Fibroblast of skin of right quadriceps (primary cell): ENCODE measurements around the gene CIBAR2.
A peak's percentile ranks its signal among the peaks of the same experiment; 100 is the strongest.
"Not testable (repeated sequence)": the region's sequence is repeated elsewhere in the genome, so short reads cannot be mapped to it uniquely, and the experiment has no call there.

Source experiments
- DNase-seq: peaks from one replicate; pipeline ENCODE4 v3.0.0-alpha.2; 2013

Gene CIBAR2

DNA sequence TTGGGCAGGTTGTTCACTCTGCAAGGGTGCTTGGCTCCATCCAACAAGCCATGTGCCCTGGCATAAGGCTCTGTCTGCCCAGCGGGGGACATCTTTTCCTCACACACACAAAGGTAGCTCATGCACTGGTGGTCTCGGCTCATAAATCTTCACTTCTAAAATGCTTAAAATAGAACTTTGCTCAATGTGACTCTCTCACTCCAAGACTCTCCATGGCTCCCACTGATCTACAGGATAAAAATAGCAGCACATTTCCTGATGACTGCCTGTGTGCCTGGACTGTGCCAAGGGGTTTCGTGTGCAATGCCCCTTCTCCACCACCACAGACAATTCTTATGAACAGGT lies 15.1 kb upstream of the CIBAR2 start:
- no peak for DNase-seq

GRCh38 chr16:85126705-85127378 lies 14.6 kb upstream of the CIBAR2 start:
- DNase-seq, result peak; percentile 88

DNA sequence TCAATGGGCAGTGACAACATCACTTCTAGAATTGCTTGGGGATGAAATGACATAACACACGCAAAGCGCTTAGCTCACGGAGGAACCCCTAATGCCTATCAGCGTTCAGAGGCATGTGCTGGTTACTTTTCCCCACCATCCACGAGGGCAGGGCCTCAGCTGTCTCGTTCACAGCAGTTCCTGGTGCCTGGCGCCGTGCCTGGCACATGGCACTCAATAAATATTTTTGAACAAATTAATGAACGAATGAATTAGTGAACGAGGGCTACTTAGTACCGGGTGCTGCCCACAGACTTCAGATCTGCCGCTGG lies 14.1 kb upstream of the CIBAR2 start:
- no peak for DNase-seq

GRCh38 chr16:85125570-85126393 lies 13.5 kb upstream of the CIBAR2 start:
- no peak for DNase-seq

GRCh38 chr16:85124636-85125346 lies 12.5 kb upstream of the CIBAR2 start:
- no peak for DNase-seq

DNA sequence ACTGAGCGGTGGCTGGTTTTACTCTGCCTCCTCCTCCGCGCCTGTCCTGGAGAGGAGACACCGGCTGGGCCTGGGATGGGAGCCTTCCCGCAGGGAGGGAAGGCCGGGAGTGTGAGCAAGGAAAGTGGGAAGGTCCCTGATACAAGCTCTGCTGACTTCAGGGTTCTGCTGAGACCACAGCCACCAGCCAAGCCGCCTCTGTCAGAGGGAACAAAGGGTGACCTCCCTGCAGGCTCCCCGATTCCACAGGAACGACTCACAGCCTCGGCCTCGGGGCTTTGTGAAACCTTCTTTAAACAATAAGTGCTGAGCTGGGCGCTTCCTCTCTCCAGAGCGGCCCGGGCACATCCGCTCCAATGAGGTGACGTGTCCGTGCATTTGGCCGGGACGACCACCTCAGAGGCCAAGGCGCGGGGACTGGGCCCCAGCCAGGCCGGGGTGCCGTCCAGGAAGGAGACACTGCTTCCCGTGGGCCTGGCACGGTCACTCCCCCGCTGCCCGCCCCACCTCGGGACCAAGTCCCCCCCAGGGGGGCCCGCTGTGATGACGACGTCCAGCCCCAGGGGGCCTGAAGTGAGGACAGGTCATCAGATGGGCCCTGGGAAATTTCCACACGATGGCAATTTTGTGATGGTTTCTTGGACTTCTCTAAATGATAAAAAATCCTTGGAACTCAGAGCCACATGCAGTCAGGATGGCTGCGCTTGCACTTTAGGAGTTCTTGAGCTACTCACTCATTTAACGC lies 11.8 kb upstream of the CIBAR2 start:
- peak; percentile 73 for DNase-seq

- not testable (repeated sequence) for DNase-seq
These were observed 11.2 kb upstream of the CIBAR2 start for GRCh38 chr16:85123441-85123840.

- DNase-seq, result no peak
These were observed 7.7 kb upstream of the CIBAR2 start for GRCh38 chr16:85120006-85120340.

GRCh38 chr16:85117418-85117817 lies 5.1 kb upstream of the CIBAR2 start:
- no peak for DNase-seq

- DNase-seq, result peak; percentile 73
These were observed 2.8 kb upstream of the CIBAR2 start for GRCh38 chr16:85114909-85115567.

DNA sequence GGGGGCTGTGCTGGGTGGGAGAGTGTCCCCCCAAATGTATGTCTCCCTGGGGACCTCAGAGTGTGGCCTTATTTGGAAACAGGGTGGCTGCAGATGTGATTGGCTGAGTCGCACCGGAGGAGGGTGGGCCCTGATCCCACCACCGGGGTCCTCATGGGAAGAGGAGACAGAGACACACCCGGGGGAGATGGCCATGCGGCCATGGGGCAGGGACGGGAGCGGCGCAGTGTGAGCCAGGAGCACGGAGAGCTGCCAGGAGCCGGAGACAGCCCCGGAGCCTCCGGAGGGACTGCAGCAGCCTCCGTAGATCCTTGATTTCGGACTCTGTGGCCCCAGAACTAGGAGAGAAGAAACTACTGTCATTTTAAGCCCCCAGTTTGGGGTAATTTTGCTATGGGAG lies 1.6 kb upstream of the CIBAR2 start:
- no peak for DNase-seq

- DNase-seq, result no peak
These were observed 979 bp upstream of the CIBAR2 start for GRCh38 chr16:85113168-85113733.

- DNase-seq, result no peak
These were observed 1.1 kb downstream of the CIBAR2 start for GRCh38 chr16:85111184-85111583.

- DNase-seq, result no peak
These were observed 2.2 kb downstream of the CIBAR2 start for GRCh38 chr16:85110105-85110504.

- no peak for DNase-seq
These were observed 4.7 kb downstream of the CIBAR2 start for GRCh38 chr16:85107532-85107931.

- no peak for DNase-seq
These were observed 5.2 kb downstream of the CIBAR2 start for GRCh38 chr16:85107083-85107482.

GRCh38 chr16:85105475-85105874 lies 6.8 kb downstream of the CIBAR2 start:
- no peak for DNase-seq

- DNase-seq, result no peak
These were observed 7.4 kb downstream of the CIBAR2 start for GRCh38 chr16:85104821-85105391.

- DNase-seq, result no peak
These were observed 8.1 kb downstream of the CIBAR2 start for GRCh38 chr16:85104147-85104546.

DNA sequence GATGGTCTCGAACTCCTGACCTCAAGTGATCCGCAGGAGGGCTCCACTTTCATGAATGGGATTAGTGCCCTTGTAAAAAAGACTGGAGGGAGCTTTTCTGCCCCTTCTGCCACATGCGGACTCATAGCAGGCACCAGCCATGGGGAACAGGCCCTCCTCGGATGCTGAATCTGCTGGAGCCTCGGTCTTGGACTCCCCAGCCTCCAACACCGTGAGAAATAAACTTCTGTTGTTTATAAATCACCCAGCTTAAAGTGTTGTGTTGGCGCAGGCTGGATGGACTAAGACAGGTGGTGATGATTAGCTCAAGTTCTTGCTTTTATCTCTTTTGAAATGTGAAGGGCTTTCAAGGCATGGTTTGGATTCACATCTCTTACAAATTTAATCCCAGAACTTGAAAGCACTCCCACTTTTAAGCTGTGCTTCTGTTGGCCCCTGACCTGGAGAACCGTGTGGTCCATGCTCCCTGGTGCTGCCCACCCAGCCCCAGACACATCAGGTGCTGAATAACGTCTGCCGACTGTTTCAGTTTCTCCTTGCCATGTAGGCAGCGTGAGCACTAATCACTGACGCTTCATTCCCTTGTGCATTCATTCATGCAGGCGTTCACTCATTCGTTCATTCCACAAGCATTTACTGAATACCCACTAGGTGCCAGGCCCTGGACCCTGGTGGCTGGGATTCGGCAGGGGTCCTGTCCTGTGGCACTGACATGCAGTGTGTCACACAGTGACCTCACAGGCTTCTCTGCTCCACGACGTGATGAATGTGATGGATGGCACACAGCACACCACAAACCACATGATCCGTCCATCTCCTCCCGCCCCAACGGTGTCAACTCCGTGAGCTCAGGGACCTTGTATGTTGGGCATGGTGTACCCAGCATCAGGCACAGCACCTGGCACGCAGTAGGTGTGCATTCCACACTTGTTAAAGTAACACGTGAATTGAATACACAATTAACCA lies 8.9 kb downstream of the CIBAR2 start:
- no peak for DNase-seq
